Measurements from ENCODE around the gene RAMP3. TPM values are rescaled to one million over a fixed set of nuclear protein-coding genes. Genes with fewer than 3 reads are reported as not detected.

The RAMP3 gene
- total RNA-seq, 1 donor from 2014 or later: 586 TPM

DNA sequence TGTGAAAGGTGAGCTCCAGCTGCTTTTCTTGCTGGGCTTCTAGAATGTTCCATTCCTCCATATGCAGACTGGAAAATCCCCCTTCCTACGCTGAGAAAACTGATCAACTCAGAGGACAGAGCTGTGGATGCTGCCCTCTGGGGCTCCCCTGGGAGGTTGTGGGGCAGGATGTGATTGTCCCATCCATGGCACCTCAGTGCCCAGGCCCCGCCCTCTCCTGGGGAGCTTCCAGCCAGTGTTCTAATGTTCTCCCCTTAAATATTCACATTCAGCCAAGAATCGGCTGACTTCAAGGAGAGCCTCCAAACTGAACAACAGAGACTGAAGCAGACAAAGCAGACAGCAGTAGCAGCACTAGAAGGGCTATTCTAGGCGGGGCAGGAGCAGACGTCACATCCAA is 55.0 kb downstream of the RAMP3 start:
- H3K36me3 ChIP-seq: no peaks in the 10 kb centered on the region
- TF ChIP-seq CTCF (IDR thresholded peaks at IDR 0.05): no peak
- H3K4me3 ChIP-seq: no peak overlapping the region
- H3K27me3 ChIP-seq: no peaks in the 10 kb centered on the region
- intact Hi-C loops (cut with DNase I): no loop called here
- H3K4me1 ChIP-seq: no peaks in the 10 kb centered on the region
- no peaks in the 10 kb centered on the region for H3K9me3 ChIP-seq
- no peak for DNase-seq (ENCODE audit: low spot score in 2 of 2)
- no peak overlapping the region for H3K27ac ChIP-seq

GRCh38 chr7:45215601-45216062 is 58.0 kb downstream of the RAMP3 start:
- no peaks in the 10 kb centered on the region for H3K9me3 ChIP-seq
- no peak overlapping the region for H3K27ac ChIP-seq
- no peaks in the 10 kb centered on the region for H3K36me3 ChIP-seq
- no peak overlapping the region for H3K4me3 ChIP-seq
- no peak for DNase-seq (ENCODE audit: low spot score in 2 of 2)
- H3K27me3 ChIP-seq: no peaks in the 10 kb centered on the region
- no peak for TF ChIP-seq CTCF (IDR thresholded peaks at IDR 0.05)
- intact Hi-C loops (cut with DNase I): no loop called here
- no peaks in the 10 kb centered on the region for H3K4me1 ChIP-seq

DNA sequence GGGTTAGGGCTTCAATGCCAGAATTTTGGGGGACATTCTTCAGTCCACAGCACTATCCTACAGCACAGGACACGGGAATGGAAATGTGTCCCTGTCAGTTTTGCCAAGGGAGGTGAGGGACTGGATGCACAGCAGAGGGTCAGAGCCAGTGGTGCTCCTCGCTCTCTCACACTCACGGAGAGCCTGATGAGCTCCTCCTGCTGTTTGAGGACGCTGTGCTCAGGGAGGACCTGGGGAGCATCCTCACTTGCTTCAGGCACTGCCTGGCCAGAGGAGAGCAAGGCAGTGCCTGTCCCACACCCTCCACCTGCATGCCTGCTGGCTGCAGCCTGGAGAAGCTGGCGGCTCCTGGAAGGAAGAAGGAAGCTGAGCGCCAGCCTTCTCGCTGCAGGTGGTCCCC is 58.6 kb downstream of the RAMP3 start:
- DNase-seq (ENCODE audit: low spot score in 2 of 2): no peak
- Histone ChIP-seq H3K36me3 (no peaks in the 10 kb centered on the region), H3K4me3 (no peak overlapping the region), H3K4me1 (no peaks in the 10 kb centered on the region), H3K27ac (no peak overlapping the region), H3K9me3 (no peaks in the 10 kb centered on the region), H3K27me3 (no peaks in the 10 kb centered on the region)
- intact Hi-C loops (cut with DNase I): no loop called here
- TF ChIP-seq CTCF (IDR thresholded peaks at IDR 0.05): no peak

DNA sequence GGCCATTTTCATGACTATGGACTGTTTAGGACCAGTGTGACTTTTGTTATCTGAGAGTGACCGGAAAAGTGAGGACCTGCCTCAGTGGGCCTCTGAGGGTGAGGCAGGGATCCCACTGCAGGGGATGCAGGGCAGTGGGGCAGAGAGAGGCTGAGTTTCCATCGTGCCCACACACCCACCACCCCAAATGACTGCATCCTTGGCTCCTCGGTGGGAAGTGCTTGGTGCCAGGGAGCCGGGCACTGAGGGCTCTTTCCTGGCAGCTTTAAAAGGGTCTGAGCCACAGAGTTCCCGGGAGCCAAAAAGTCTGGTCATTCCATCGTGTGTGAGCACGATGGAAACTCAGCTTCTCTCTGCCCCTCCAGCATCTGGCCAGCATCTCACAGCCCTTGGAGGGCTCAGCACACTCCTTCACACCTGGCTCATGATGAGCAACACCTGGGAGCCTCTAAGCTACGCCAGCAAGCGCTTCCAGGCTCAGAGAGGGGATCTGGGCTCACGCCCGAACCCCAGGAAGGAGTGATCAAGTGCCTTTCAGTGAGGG is 59.1 kb downstream of the RAMP3 start:
- no peaks in the 10 kb centered on the region for H3K4me1 ChIP-seq
- H3K27ac ChIP-seq: no peak overlapping the region
- H3K9me3 ChIP-seq: no peaks in the 10 kb centered on the region
- intact Hi-C loops (cut with DNase I): no loop called here
- no peak for TF ChIP-seq CTCF (IDR thresholded peaks at IDR 0.05)
- no peak overlapping the region for H3K4me3 ChIP-seq
- no peaks in the 10 kb centered on the region for H3K27me3 ChIP-seq
- no peak for DNase-seq (ENCODE audit: low spot score in 2 of 2)
- H3K36me3 ChIP-seq: no peaks in the 10 kb centered on the region

GRCh38 chr7:45217358-45217757 is 59.8 kb downstream of the RAMP3 start:
- Histone ChIP-seq H3K4me1 (no peaks in the 10 kb centered on the region), H3K9me3 (no peaks in the 10 kb centered on the region), H3K4me3 (no peak overlapping the region), H3K27ac (no peak overlapping the region), H3K27me3 (no peaks in the 10 kb centered on the region), H3K36me3 (no peaks in the 10 kb centered on the region)
- no peak for DNase-seq (ENCODE audit: low spot score in 2 of 2)
- intact Hi-C loops (cut with DNase I): no loop called here
- no peak for TF ChIP-seq CTCF (IDR thresholded peaks at IDR 0.05)

DNA sequence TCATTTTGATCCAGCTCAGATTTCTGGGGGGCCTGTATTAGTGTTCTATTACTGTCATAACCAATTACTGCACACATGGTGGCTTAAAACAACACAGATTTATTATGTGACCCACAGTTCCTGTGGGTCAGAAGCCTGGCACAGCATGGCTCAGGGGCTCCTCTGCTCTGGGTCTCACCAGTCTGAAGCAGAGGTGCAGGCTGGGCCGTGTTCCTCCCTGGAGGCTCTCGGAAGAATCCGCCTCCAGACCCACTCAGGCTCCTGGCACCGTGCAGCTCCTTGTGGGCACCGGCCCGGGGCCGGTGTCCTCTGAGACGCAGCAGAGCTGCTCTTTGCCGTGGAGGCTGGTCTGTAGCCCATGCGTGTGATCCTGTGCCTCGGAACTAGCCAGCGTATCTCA is 61.5 kb downstream of the RAMP3 start:
- H3K36me3 ChIP-seq: no peaks in the 10 kb centered on the region
- no peak for TF ChIP-seq CTCF (IDR thresholded peaks at IDR 0.05)
- H3K27me3 ChIP-seq: no peaks in the 10 kb centered on the region
- intact Hi-C loops (cut with DNase I): no loop called here
- H3K27ac ChIP-seq: no peak overlapping the region
- DNase-seq (ENCODE audit: low spot score in 2 of 2): no peak
- H3K4me1 ChIP-seq: no peaks in the 10 kb centered on the region
- H3K4me3 ChIP-seq: no peak overlapping the region
- H3K9me3 ChIP-seq: no peaks in the 10 kb centered on the region

Data from ascending aorta (tissue), 2 donors.